CD1c-positive myeloid dendritic cell (primary cell): ENCODE data around the gene PAPSS1.

ENCODE experiments used
- DNase-seq: peaks from one replicate; pipeline ENCODE4 v3.0.0-alpha.2; 2016; ENCODE audit errors: extremely low spot score

PAPSS1 gene

GRCh38 chr4:107629318-107629717 lies 90.7 kb downstream of the PAPSS1 start:
- no peak for DNase-seq

GRCh38 chr4:107625391-107625902 lies 94.6 kb downstream of the PAPSS1 start:
- DNase-seq = no peak

- no peak for DNase-seq
Observed at GRCh38 chr4:107624024-107624423, 96.0 kb downstream of the PAPSS1 start.

GRCh38 chr4:107622006-107622405 lies 98.0 kb downstream of the PAPSS1 start:
- no peak for DNase-seq

- DNase-seq = no peak
Observed at GRCh38 chr4:107619731-107620130, 100.3 kb downstream of the PAPSS1 start.

- DNase-seq = no peak
Observed at GRCh38 chr4:107619066-107619465, 101.0 kb downstream of the PAPSS1 start.

- DNase-seq = no peak
Observed at GRCh38 chr4:107618656-107619055, 101.4 kb downstream of the PAPSS1 start.

- DNase-seq = no peak
Observed at GRCh38 chr4:107616838-107617389, 103.1 kb downstream of the PAPSS1 start.

- DNase-seq = no peak
Observed at GRCh38 chr4:107615809-107616208, 104.2 kb downstream of the PAPSS1 start.

GRCh38 chr4:107603430-107603829 lies 116.6 kb downstream of the PAPSS1 start:
- no peak for DNase-seq

GRCh38 chr4:107600983-107601382 lies 119.1 kb downstream of the PAPSS1 start:
- DNase-seq = no peak

GRCh38 chr4:107600436-107600835 lies 119.6 kb downstream of the PAPSS1 start:
- DNase-seq = no peak

- DNase-seq = no peak
Observed at GRCh38 chr4:107599841-107600240, 120.2 kb downstream of the PAPSS1 start.

- DNase-seq = no peak
Observed at GRCh38 chr4:107593230-107593629, 126.8 kb downstream of the PAPSS1 start.

GRCh38 chr4:107592519-107592918 lies 127.5 kb downstream of the PAPSS1 start:
- no peak for DNase-seq

- DNase-seq = no peak
Observed at GRCh38 chr4:107589269-107589668, 130.8 kb downstream of the PAPSS1 start.

- DNase-seq = no peak
Observed at GRCh38 chr4:107586371-107586770, 133.7 kb downstream of the PAPSS1 start.

GRCh38 chr4:107579099-107579498 lies 140.9 kb downstream of the PAPSS1 start:
- DNase-seq = no peak

- DNase-seq = no peak
Observed at GRCh38 chr4:107578321-107578720, 141.7 kb downstream of the PAPSS1 start.

- no peak for DNase-seq
Observed at GRCh38 chr4:107577743-107578142, 142.3 kb downstream of the PAPSS1 start.

GRCh38 chr4:107575243-107575642 lies 144.8 kb downstream of the PAPSS1 start:
- DNase-seq = no peak

- DNase-seq = no peak
Observed at GRCh38 chr4:107572281-107572680, 147.8 kb downstream of the PAPSS1 start.

- no peak for DNase-seq
Observed at GRCh38 chr4:107570952-107571351, 149.1 kb downstream of the PAPSS1 start.

GRCh38 chr4:107564326-107564725 lies 155.7 kb downstream of the PAPSS1 start:
- DNase-seq = no peak
